Suprapubic skin (tissue), 3 donors: ENCODE results near the gene NOA1.

ENCODE experiments used
- EP300 ChIP-seq: sonication (generic); formaldehyde crosslinking; IDR thresholded peaks from one replicate; pipeline ENCODE4 v1.6.1; 2017; ENCODE audit warnings: antibody characterized with exemption
- POLR2A ChIP-seq, 2 donors: fragments of 450-650 bp; IDR thresholded peaks; one replicate each; pipeline ENCODE4 v1.6.1; 2017; ENCODE audit warnings: antibody characterized with exemption in 2 of 2, mild to moderate bottlenecking in 2 of 2, moderate library complexity in 2 of 2
- TF ChIP-seq, protein P1 (sequence below), 2 donors: fragments of 200-600 bp in 1 of 2; fragments of 450-650 bp in 1 of 2; sonication (generic) in 1 of 2; IDR thresholded peaks; one replicate each; pipeline ENCODE4 v1.5.1; 2016 to 2019; ENCODE audit warnings: antibody characterized with exemption in 2 of 2, mild to moderate bottlenecking in 1 of 2, moderate library complexity in 1 of 2

DNA sequence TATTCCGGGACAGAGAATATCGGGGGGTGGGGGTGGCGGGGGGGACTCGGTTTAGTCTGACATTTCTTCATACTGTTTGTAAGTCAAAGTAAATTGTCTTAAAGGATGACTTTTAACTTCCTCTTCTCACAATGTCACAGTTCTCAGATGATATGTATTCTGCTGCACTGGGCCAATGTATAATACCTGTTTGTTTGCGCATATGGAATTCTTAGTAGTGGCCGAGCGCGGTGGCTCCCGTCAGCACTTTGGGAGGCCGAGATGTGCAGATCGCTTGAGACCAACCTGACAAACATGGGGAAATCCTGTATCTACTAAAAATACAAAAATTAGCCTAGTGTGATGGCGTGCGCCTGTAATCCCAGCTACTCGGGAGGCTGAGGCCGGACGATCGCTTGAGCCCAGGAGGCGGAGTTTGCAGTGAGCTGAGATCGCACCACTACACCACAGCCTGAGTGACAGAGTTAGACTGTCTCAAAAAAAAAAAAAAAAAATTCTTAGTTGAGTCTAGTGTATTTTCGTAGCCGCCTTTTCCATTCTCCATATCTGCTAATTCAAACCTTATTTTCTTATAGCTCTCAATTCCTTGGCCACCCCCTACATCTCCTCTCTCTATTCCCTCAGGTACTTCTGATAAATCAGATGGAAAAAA lies 2.1 kb upstream of the NOA1 start:
- TF ChIP-seq, protein P1, sequence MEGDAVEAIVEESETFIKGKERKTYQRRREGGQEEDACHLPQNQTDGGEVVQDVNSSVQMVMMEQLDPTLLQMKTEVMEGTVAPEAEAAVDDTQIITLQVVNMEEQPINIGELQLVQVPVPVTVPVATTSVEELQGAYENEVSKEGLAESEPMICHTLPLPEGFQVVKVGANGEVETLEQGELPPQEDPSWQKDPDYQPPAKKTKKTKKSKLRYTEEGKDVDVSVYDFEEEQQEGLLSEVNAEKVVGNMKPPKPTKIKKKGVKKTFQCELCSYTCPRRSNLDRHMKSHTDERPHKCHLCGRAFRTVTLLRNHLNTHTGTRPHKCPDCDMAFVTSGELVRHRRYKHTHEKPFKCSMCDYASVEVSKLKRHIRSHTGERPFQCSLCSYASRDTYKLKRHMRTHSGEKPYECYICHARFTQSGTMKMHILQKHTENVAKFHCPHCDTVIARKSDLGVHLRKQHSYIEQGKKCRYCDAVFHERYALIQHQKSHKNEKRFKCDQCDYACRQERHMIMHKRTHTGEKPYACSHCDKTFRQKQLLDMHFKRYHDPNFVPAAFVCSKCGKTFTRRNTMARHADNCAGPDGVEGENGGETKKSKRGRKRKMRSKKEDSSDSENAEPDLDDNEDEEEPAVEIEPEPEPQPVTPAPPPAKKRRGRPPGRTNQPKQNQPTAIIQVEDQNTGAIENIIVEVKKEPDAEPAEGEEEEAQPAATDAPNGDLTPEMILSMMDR (IDR thresholded peaks at IDR 0.05) = no peak
- TF ChIP-seq EP300 = no peak
- TF ChIP-seq POLR2A (IDR thresholded peaks at IDR 0.05) = no peak
